CD4-positive, alpha-beta T cell treated with Interleukin-17A for 4 hours (primary cell): ENCODE data around the gene CANX.
"Not testable (repeated sequence)": the region's sequence is repeated elsewhere in the genome, so short reads cannot be mapped to it uniquely, and the experiment has no call there.

Experiments
- DNase-seq: peaks from one replicate; pipeline ENCODE4 v3.0.0-alpha.2; 2020; ENCODE audit warnings: mixed read lengths

The CANX gene

GRCh38 chr5:179699616-179700237 lies 960 bp downstream of the CANX start:
- DNase-seq, result no peak

DNA sequence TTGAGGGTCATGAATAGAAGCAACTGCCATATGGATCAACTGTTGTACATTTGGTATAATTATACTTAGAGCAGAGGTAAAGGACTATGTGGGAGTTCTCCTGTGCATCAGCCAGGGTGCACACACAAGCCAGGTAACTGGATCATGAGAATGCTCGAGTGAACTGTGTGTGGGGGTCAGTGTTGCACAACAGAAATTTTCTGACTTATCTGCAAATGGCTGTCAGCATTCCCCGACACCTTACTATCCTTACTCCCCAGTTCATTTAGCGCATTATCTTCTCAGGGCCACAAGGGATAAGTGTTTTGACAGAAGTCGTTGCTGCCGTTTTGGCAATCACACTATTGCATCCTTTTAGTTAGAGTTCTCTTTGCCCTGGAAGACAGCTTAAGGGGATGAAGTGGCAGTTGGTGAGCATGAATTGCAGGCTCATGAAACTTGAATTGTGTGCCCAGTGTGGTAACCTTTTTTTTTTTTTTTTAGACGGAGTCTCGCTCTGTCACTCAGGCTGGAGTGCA lies 1.7 kb downstream of the CANX start:
- DNase-seq, result no peak

- DNase-seq, result no peak
Observed at GRCh38 chr5:179716286-179716685, 17.5 kb downstream of the CANX start.

- DNase-seq, result no peak
Observed at GRCh38 chr5:179720222-179720621, 21.5 kb downstream of the CANX start.

- DNase-seq, result no peak
Observed at GRCh38 chr5:179724163-179724562, 25.4 kb downstream of the CANX start.

DNA sequence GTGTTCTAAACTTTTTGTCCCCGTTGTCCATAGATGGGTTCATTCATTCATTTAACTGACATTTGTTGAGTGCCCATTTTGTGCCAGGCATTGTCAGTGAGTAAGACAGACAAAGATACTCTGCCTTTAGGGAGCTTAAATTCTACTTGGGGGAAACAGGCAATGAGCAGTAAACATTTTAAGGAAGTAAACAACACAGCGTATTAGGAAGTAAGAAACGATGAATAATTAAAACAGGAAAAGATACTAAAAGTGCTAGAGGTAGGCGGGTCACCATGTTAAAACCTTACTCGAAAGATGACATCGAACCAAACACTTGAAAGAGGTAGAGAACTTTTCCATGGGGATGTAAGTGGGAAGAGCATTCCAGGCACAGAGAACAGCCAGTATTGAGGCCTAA lies 28.3 kb downstream of the CANX start:
- DNase-seq, result no peak

- no peak for DNase-seq
Observed at GRCh38 chr5:179729303-179729702, 30.5 kb downstream of the CANX start.

DNA sequence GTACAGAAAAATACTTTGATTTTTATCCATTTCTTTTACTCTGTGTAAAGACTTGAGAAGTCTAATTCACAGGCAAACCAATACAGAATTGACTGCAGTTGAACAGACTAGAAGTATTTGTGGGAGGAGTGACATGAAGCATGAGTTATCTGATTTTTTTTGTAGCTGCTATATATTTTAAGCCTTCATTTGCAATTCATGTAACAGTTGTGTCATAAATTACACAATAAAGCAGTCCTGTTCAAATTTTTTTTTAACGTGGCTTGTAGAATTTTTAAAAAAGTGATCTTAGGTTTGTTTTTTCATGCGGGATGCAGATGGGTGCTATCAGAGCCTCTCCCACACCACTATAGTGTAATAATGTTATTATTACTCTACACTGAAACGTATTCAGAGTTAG lies 31.0 kb downstream of the CANX start:
- no peak for DNase-seq

DNA sequence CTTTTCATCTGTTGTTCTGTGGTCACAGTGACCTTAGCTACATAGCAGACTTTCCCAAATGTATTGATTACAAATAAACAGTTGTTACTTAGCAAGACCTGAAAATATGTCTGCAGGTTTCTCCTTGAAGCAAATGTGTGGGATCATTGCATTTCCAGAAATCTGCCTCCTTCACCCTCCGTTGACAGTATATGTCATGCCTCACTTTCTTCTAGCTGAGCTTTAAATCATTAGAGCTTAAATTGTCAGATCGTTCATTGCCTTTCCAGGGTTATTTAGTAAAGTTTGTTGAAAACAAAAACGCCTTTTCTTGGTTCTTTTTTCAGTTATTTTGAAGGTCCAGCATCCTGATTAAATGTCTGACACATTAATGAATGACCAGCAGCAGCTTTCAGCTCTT lies 31.6 kb downstream of the CANX start:
- no peak for DNase-seq

GRCh38 chr5:179730852-179731251 lies 32.1 kb downstream of the CANX start:
- no peak for DNase-seq

DNA sequence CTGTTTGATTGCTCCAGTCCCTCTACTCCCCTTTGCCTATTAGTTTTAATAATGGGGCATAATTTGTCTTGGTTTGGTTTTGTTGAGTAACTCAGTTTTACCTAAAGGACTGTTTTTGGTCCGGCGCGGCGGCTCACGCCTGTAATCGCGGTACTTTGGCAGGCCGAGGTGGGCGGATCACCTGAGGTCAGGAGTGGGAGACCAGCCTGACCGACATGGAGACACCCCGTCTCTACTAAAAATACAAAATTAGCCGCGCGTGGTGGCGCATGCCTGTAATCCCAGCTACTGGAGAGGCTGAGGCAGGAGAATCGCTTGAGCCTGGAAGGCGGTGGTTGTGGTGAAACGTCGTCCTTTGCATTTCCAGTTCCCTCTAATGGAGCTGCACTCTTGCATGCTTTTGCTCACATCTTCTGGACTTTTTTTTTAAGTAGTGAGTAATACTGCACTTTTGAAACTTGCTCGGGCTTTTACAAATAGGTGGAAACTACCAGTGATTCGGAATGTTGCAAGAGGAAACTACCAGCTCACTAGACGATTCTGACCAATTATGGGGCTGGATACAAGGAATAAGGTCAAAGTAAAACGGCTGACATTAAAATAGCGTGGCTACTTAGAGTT lies 33.1 kb downstream of the CANX start:
- DNase-seq, result peak; percentile 8

DNA sequence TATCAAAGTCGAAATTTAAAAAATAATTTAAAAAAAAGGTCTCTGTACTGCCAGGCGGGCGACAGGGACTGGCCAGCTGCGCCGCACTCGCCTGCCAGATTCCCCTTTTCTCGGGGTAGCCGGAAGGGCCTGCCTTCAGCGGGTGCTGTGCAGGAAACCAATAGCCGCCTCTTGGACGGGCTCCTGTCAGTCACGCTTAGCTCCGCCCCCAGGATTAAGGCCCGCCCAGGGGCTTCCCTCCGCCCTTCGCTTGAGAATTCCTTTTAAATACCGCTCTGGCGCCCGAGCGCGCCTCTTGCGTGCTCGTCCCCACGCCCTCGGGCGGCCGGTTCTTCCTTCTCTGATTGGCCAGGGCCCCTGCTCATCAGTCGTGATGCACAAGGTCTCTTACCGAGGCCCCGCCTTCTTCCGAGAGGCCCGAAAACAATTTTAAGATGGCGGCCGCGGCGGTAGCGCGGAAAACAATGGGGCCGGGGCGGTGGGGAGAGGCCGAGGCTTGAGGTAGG lies 33.7 kb downstream of the CANX start, which contains the start of gene MAML1:
TSS of gene MAML1 (plus strand) at position 411 of the 506 bp plus-strand sequence. CDS start 291 bp downstream, outside the sequence.
- peak; percentile 100 for DNase-seq

DNA sequence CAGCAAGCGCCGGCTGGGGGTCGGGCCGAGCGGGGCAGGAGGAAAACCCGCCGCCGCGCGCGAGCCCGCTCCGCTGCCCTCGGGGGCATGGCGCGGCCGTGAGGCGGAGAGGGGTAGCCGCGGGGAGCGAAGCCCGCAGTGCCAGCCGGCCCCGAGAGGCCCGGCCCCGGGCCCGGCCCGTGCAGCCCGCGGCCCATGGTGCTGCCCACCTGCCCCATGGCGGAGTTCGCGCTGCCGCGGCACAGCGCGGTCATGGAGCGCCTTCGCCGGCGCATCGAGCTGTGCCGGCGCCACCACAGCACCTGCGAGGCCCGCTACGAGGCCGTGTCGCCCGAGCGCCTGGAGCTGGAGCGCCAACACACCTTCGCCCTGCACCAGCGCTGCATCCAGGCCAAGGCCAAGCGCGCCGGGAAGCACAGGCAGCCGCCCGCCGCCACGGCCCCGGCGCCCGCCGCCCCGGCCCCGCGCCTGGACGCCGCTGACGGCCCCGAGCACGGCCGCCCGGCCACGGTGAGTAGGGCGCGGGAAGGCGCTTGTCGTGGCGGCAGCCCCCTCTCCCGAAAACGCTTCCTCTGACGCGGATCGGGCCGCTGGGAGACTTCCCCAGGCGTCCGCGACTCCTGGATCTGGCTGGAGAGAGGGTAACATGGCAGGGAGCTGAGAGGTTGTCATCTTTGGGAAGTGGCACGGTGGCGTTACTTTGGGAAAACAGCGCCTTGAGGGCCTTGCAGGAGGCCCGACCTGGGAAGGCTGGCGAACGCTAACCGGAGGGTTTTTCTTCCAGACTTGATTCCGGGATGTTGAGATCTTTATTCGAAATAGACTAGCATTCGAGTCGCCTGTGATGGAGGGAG lies 34.4 kb downstream of the CANX start:
- DNase-seq, result peak; percentile 54

DNA sequence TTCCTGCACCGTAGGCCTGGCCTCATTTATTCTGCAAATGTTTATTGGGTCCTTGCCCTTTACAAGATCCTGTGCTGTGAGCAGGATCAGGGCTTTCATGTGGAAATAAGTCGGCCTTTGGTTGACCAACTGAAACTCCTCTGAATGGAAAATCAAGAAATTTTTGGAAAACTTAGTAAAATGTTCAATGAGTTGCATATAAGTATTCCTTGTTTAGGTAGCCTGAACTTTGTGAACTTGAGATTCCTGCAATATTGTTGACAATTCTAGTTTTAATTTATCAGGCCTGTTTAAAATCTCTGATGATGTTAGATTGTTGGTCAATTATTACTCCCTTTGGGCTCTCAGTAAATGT lies 35.0 kb downstream of the CANX start:
- DNase-seq, result no peak

- no peak for DNase-seq
Observed at GRCh38 chr5:179734536-179735164, 35.9 kb downstream of the CANX start.

DNA sequence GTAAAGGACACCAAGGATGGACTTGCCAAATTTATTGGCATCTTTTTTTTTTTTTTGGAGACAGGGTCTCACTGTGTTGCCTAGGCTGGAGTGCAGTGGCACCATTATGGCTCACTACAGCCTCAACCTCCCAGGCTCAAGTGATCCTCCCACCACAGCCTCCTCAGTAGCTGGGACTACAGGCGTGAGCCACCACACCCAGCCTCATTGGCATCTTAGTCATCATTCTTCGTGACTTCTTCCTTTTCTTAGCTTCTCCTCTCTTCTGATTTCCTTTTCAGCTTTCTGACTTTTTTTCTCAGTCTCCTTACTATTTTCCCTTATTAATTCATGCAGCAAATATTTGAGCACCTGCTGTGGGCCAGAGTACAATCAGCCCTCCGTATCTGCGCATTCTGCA lies 40.0 kb downstream of the CANX start:
- no peak for DNase-seq

- not testable (repeated sequence) for DNase-seq
Observed at GRCh38 chr5:179744106-179744505, 45.3 kb downstream of the CANX start.

DNA sequence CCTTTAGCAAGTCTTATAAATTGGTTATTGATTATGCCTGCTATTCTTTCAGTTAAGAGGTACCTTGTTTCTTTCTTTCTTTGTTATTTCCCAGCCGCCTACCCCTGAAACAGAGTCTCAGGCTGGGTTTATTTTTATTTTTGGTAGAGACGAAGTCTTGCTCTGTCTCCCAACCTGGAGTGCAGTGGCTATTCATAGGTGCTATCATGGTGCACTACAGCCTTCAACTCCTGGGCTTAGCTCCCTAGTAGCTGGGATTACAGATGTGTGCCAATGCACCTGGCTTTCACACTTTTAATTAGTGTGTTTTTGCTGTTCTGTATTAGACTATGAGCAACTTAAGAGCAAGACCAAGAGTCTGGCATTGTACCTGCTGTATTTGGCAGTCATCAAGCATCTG lies 48.1 kb downstream of the CANX start:
- no peak for DNase-seq

GRCh38 chr5:179747811-179748210 lies 49.0 kb downstream of the CANX start:
- DNase-seq, result no peak

- DNase-seq, result no peak
Observed at GRCh38 chr5:179749857-179750508, 51.2 kb downstream of the CANX start.

DNA sequence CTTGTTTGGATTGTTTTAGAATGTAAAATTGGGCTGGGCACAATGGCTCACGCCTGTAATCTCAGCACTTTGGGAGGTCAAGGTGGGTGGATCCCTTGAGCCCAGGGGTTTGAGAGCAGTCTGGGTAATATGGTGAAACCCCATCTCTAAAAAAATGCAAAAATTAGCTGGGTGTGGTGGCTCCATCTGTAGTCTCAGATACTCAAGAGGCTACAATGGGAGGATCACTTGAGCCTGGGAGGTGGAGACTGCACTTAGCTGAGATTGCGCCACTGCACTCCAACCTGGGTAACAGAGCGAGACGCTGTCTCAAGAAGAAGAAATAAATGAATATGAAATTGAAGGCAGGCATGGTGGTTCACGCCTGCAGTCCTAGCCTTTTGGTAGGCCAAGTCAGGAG lies 55.2 kb downstream of the CANX start:
- DNase-seq, result no peak

GRCh38 chr5:179755022-179755421 lies 56.3 kb downstream of the CANX start:
- DNase-seq, result no peak

DNA sequence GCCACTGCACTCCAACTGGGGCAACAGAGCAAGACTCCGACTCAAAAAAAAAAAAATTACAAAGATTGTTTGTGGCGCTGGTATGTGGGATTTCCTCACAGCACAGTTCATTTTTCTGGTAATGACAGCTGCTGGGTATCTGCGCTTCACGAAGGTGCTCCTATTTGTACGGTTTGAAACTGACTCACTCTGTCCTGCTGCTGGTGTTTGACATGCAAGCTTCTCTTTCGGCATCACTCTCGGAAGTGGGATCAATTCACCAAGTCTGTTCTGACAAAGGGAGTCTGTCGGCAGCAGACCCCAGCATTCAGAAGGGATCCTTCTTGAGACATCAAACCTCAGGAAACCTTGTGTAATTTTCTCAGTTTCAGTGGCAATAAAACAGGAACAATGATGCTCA lies 60.2 kb downstream of the CANX start:
- no peak for DNase-seq
